ENCODE data around the gene ADAMTS6.
"Not testable (repeated sequence)": the region's sequence is repeated elsewhere in the genome, so short reads cannot be mapped to it uniquely, and the experiment has no call there.

Gene ADAMTS6

DNA sequence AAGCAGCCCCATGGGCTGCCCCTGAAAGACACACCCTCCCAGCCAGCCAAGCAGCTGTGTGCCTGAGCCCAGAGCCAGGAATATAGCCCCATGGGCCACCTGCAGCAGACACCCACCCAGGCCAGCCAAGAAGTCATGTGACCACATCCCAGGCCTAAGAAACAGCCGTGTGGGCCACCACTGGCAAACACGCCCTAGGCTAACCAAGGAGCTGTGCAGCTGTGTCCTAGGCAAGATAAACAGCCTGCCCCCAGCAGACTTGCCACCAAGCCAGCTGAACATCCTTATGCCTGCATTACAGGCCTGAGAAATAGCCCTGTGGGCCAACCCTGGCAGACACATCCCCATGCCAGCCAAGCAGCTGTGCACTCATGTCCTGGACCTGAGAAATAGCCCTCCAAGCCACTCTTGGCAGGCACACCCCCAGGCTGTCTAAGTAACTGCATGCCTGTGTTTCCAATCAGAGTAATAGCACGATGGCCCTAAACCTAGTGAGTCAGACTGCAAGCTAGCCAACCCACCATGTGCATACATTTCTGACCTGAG, 143.0 kb downstream of the ADAMTS6 start:
- in situ Hi-C loops (cut with HindIII; ENCODE audit: low sequenced_read_pairs): no loop called here
- no peak overlapping the region for H3K4me3 ChIP-seq (ENCODE audit: low read depth, low read length)
- DNase-seq (ENCODE audit: low read depth): no peak
- TF ChIP-seq, protein P1, sequence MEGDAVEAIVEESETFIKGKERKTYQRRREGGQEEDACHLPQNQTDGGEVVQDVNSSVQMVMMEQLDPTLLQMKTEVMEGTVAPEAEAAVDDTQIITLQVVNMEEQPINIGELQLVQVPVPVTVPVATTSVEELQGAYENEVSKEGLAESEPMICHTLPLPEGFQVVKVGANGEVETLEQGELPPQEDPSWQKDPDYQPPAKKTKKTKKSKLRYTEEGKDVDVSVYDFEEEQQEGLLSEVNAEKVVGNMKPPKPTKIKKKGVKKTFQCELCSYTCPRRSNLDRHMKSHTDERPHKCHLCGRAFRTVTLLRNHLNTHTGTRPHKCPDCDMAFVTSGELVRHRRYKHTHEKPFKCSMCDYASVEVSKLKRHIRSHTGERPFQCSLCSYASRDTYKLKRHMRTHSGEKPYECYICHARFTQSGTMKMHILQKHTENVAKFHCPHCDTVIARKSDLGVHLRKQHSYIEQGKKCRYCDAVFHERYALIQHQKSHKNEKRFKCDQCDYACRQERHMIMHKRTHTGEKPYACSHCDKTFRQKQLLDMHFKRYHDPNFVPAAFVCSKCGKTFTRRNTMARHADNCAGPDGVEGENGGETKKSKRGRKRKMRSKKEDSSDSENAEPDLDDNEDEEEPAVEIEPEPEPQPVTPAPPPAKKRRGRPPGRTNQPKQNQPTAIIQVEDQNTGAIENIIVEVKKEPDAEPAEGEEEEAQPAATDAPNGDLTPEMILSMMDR (IDR thresholded peaks at IDR 0.05; ENCODE audit: low read depth, low read length, missing control alignments): no peak

DNA sequence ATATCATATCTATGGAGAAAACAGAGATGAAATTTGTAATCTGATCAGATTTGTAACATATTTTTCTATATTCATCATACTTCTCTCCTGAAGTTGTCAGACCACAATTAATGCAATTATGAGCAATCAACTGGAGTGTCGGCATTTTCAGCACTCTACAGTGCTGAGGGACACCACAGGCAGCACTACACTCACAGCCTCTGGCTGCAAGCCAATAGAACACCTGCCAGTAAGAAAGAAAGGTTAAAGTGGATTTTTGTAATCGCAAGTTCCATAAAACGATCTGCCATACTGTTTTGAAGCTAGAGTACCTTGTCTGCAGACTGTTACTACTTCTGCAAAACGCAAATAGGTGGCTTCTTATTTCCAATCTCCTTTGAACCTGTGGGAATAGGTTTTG, 147.6 kb downstream of the ADAMTS6 start:
- TF ChIP-seq, protein P1 (IDR thresholded peaks at IDR 0.05; ENCODE audit: low read depth, low read length, missing control alignments): no peak
- in situ Hi-C loops (cut with HindIII; ENCODE audit: low sequenced_read_pairs): no loop called here
- DNase-seq (ENCODE audit: low read depth): no peak
- H3K4me3 ChIP-seq (ENCODE audit: low read depth, low read length): no peak overlapping the region

DNA sequence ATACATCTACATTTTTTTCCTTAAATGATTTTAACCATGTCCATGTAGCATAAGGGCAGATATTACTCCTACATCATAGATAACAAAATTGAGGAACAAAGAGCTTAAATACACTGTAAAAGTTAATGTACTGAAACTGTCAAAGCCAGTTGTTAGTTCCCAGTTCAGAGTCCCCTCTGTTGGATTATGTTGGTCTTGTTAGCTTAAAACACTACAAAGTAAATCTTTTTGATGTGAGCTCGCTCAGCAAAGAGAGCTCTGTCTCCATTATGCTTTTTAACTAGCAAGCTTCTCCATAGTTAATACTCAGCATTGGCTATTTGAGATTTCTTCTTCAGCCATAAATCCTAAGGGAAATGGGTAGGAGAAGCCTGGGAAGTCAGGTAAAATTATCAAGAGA, 149.1 kb downstream of the ADAMTS6 start:
- TF ChIP-seq, protein P1 (IDR thresholded peaks at IDR 0.05; ENCODE audit: low read depth, low read length, missing control alignments): no peak
- no peak for DNase-seq (ENCODE audit: low read depth)
- no peak overlapping the region for H3K4me3 ChIP-seq (ENCODE audit: low read depth, low read length)
- in situ Hi-C loops (cut with HindIII; ENCODE audit: low sequenced_read_pairs): no loop called here

DNA sequence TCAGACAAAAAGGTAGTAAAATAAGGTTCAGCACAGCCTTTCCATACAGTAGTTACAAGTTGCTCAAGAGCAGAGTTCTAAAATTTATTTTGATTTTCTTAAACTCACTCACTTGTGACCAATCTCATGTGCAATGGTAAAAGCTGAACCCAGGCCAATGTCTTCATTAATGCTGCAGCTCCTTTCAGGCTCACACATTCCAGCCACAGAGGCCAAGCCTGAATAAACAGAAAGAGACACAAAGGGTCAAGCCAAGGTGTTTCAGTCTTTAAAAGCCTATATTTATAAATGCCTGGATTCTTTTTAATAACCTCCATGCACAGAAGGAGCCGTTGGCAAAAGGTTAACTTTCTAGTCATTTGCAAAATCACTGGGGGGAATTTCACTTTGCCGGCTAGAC, 152.5 kb downstream of the ADAMTS6 start:
- TF ChIP-seq, protein P1 (IDR thresholded peaks at IDR 0.05; ENCODE audit: low read depth, low read length, missing control alignments): no peak
- no peak for DNase-seq (ENCODE audit: low read depth)
- in situ Hi-C loops (cut with HindIII; ENCODE audit: low sequenced_read_pairs): no loop called here
- no peak overlapping the region for H3K4me3 ChIP-seq (ENCODE audit: low read depth, low read length)

DNA sequence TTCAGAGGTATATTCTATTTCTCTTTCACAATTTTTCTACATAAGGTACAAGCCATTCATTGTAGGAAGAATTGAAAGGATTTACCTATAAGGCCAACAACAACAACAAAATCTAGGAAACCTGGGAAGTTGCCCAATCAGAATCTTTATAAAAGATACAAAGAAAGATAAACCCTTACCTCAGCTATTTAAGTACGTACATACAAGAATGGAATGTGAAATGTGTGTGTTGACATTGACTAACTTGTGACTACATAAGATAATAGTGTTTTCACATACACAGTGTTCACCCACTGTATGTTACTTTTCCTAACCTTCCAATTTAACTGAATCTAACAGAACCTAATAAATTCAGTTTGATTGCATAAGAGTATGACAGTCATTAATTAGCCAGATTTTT, 154.1 kb downstream of the ADAMTS6 start:
- in situ Hi-C loops (cut with HindIII; ENCODE audit: low sequenced_read_pairs): no loop called here
- DNase-seq (ENCODE audit: low read depth): peak; percentile 37
- no peak overlapping the region for H3K4me3 ChIP-seq (ENCODE audit: low read depth, low read length)
- TF ChIP-seq, protein P1 (IDR thresholded peaks at IDR 0.05; ENCODE audit: low read depth, low read length, missing control alignments): no peak

DNA sequence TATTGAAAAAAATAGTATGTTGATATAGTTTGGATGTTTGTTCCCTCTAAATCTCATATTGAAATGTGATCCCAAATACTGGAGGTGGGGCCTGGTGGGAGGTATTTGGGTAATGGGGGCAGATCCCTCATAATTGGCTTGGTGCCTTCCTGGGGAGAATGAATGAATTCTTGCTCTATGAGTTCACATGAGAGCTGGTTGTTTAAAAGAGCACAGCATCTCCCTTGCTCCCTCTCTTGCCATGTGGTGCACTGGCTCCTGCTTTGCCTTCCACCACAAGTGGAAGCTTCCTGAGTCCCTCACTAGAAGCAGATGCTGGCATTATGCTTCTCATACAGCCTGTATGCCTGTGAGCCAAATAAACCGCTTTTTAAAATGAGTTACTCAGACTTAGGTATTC, 154.8 kb downstream of the ADAMTS6 start:
- no peak overlapping the region for H3K4me3 ChIP-seq (ENCODE audit: low read depth, low read length)
- TF ChIP-seq, protein P1 (IDR thresholded peaks at IDR 0.05; ENCODE audit: low read depth, low read length, missing control alignments): no peak
- no peak for DNase-seq (ENCODE audit: low read depth)
- in situ Hi-C loops (cut with HindIII; ENCODE audit: low sequenced_read_pairs): no loop called here

DNA sequence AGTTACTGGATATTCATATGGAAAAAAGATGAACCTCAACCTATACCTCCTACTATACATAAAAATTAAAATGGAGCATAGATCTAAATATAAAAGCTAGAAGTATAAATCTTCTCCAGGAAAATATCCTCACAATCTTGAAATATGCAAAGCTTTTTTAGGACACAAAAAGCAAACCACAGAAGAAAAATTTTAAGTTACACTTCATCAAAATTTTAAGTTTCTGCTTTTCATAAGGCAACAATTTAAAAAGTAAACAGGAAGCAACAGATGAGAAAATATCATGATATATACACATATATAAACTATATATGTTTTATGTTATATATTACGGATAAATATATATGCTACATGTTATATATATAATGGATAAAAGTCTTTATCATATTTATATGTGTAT, 157.5 kb downstream of the ADAMTS6 start:
- TF ChIP-seq, protein P1 (IDR thresholded peaks at IDR 0.05; ENCODE audit: low read depth, low read length, missing control alignments): no peak
- no peak overlapping the region for H3K4me3 ChIP-seq (ENCODE audit: low read depth, low read length)
- DNase-seq (ENCODE audit: low read depth): no peak
- in situ Hi-C loops (cut with HindIII; ENCODE audit: low sequenced_read_pairs): no loop called here

DNA sequence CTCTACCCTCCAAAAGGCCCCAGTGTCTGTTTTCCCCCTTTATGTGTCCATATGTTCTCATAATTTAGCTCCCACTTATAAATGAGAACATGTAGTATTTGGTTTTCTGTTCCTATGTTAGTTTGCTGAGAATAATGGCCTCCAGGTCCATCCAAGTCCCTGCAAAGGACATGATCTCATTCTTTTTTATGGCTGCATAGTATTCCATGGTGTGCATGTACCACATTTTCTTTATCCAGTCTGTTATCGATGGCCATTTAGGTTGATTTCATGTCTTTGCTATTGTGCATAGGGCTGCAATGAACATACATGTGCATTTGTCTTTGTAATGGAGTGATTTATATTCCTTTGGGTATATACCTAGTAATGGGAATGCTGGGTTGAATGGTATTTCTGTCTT, 161.0 kb downstream of the ADAMTS6 start:
- DNase-seq (ENCODE audit: low read depth); H3K4me3 ChIP-seq (ENCODE audit: low read depth, low read length); in situ Hi-C loops (cut with HindIII; ENCODE audit: low sequenced_read_pairs): not testable (repeated sequence)

All from astrocyte of the cerebellum (primary cell).